CD4-positive, alpha-beta T cell (primary cell): ENCODE measurements around the gene ASTN2. TPM values are rescaled to one million over a fixed set of nuclear protein-coding genes. Genes with fewer than 3 reads are reported as not detected.

Experiments used
- ATAC-seq: fragments of 200-7000 bp; cut with Tn5 transposase; one replicate; pipeline ENCODE4 v1.10.0; 2022; ENCODE audit warnings: mild to moderate bottlenecking; ENCODE audit not compliant: poor library complexity
- CTCF ChIA-PET: fragments of 350-600 bp; sonication (Branson Sonifier 250); formaldehyde crosslinking; loops from one replicate; lab custom pipeline; 2021; ENCODE audit warnings: antibody characterized with exemption, inconsistent platforms; lab: Charles Lee
- POLR2A ChIA-PET: fragments of 350-600 bp; sonication (Branson Sonifier 250); formaldehyde crosslinking; loops from one replicate; lab custom pipeline; 2021; ENCODE audit warnings: antibody characterized with exemption, inconsistent platforms; lab: Charles Lee
- DNase-seq, 14 experiments: peaks; one replicate each; pipeline ENCODE4 v3.0.0-alpha.2; 2013 to 2020; ENCODE audit warnings: mixed read lengths in 2 of 14
- H3K27ac ChIP-seq, 2 donors: one replicate each; pipeline versions ENCODE4 v1.5.1 to v1.7.0; 2013; ENCODE audit warnings: low read length in 2 of 2, low read depth in 1 of 2, mild to moderate bottlenecking in 1 of 2
- H3K27me3 ChIP-seq, 2 experiments: 1 replicate in 1 of 2; 2 replicates in 1 of 2; pipeline versions ENCODE4 v1.6.1 to v1.7.0; 2013; ENCODE audit warnings: low read length in 2 of 2, control low read depth in 1 of 2, mild to moderate bottlenecking in 1 of 2, moderate library complexity in 1 of 2; ENCODE audit not compliant: insufficient read depth in 2 of 2, control insufficient read depth in 1 of 2
- H3K36me3 ChIP-seq: one replicate; pipeline ENCODE4 v1.6.1; 2013; ENCODE audit warnings: low read length, control low read depth; ENCODE audit not compliant: insufficient read depth
- H3K4me1 ChIP-seq: one replicate; pipeline ENCODE4 v1.6.1; 2013; ENCODE audit warnings: low read length, control low read depth; ENCODE audit not compliant: insufficient read depth
- H3K4me3 ChIP-seq: one replicate; pipeline ENCODE4 v1.5.1; 2013; ENCODE audit warnings: mild to moderate bottlenecking, low read length, moderate library complexity
- H3K9me3 ChIP-seq, 2 experiments: 1 replicate in 1 of 2; 2 replicates in 1 of 2; pipeline versions ENCODE4 v1.6.1 to v1.7.0; 2013; ENCODE audit warnings: low read length in 2 of 2, mild to moderate bottlenecking in 2 of 2, control low read depth in 1 of 2, moderate library complexity in 1 of 2; ENCODE audit not compliant: control insufficient read depth in 1 of 2, insufficient read depth in 1 of 2
- H3K27ac Mint-ChIP-seq: one replicate; pipeline ENCODE4 v1.8.0; 2020; ENCODE audit warnings: mixed read lengths
- H3K27me3 Mint-ChIP-seq: one replicate; pipeline ENCODE4 v1.8.0; 2021; ENCODE audit warnings: mixed read lengths
- H3K36me3 Mint-ChIP-seq: one replicate; pipeline ENCODE4 v1.8.0; 2021; ENCODE audit warnings: low read depth, mixed read lengths
- H3K4me1 Mint-ChIP-seq: one replicate; pipeline ENCODE4 v1.8.0; 2021; ENCODE audit warnings: low read depth, mixed read lengths
- H3K4me3 Mint-ChIP-seq: one replicate; pipeline ENCODE4 v1.8.0; 2020; ENCODE audit warnings: mild to moderate bottlenecking, mixed read lengths
- H3K9me3 Mint-ChIP-seq: one replicate; pipeline ENCODE4 v1.8.0; 2020; ENCODE audit warnings: mixed read lengths
- CTCF ChIP-seq: fragments of 200-600 bp; IDR thresholded peaks from one replicate; pipeline ENCODE4 v1.8.0; 2022; ENCODE audit warnings: antibody characterized with exemption, mild to moderate bottlenecking
- intact Hi-C, 2 experiments: fragments of 100-400 bp; cut with DNase I in 1 of 2; cut with micrococcal nuclease in 1 of 2; formaldehyde crosslinking; loops; one replicate each; pipeline versions ENCODE4 v1.15.1 to v1.9.0; 2023 to 2025; cut with DNase I, micrococcal nuclease
- total RNA-seq, 174 experiments: library from RNA in 2 of 174; stranded (reverse) in 2 of 174; gene quantifications; one replicate each; pipeline ENCODE4 v1.2.3 and lab custom pipeline; 2021 to 2026

Gene ASTN2
- total RNA-seq, 2 experiments from 2014 or later = 2.3 to 2.4 TPM

GRCh38 chr9:117387422-117387821, 27.4 kb downstream of the ASTN2 start:
- Histone ChIP-seq H3K9me3 (peaks cover 0 to 8% of the 10 kb centered on the region in 2 experiments), H3K27ac (no peak overlapping the region), H3K36me3 (no peaks in the 10 kb centered on the region), H3K27me3 (no peaks in the 10 kb centered on the region), H3K4me1 (no peaks in the 10 kb centered on the region), H3K4me3 (no peak overlapping the region)
- Mint-ChIP-seq H3K36me3 (no peaks in the 10 kb centered on the region), H3K4me3 (no peak overlapping the region), H3K27ac (no peak overlapping the region), H3K27me3 (no peaks in the 10 kb centered on the region), H3K4me1 (no peaks in the 10 kb centered on the region), H3K9me3 (peaks cover 3% of the 10 kb centered on the region)
- intact Hi-C loops = no loop called here
- CTCF ChIA-PET = no interaction called here
- ATAC-seq = no peak
- POLR2A ChIA-PET = no interaction called here
- TF ChIP-seq CTCF = no peak
- DNase-seq = no peak

- CTCF ChIA-PET = no interaction called here
- H3K36me3 ChIP-seq = no peaks in the 10 kb centered on the region
- intact Hi-C loops = no loop called here
- no peaks in the 10 kb centered on the region for H3K27me3 ChIP-seq
- peaks cover 0 to 12% of the 10 kb centered on the region in 2 experiments for H3K9me3 ChIP-seq
- H3K36me3 Mint-ChIP-seq = no peaks in the 10 kb centered on the region
- DNase-seq = no peak
- H3K4me1 Mint-ChIP-seq = no peaks in the 10 kb centered on the region
- H3K27ac Mint-ChIP-seq = no peak overlapping the region
- H3K27ac ChIP-seq = no peak overlapping the region
- no peak overlapping the region for H3K4me3 Mint-ChIP-seq
- peaks cover 9% of the 10 kb centered on the region for H3K9me3 Mint-ChIP-seq
- POLR2A ChIA-PET = no interaction called here
- no peak for TF ChIP-seq CTCF
- H3K27me3 Mint-ChIP-seq = no peaks in the 10 kb centered on the region
- H3K4me3 ChIP-seq = no peak overlapping the region
- ATAC-seq = no peak
- H3K4me1 ChIP-seq = no peaks in the 10 kb centered on the region
Measured at GRCh38 chr9:117379341-117379740, 35.5 kb downstream of the ASTN2 start.

GRCh38 chr9:117377046-117377445, 37.8 kb downstream of the ASTN2 start:
- H3K9me3 ChIP-seq = peaks cover 0 to 7% of the 10 kb centered on the region in 2 experiments
- Mint-ChIP-seq H3K27ac (no peak overlapping the region), H3K27me3 (no peaks in the 10 kb centered on the region), H3K4me3 (no peak overlapping the region), H3K4me1 (no peaks in the 10 kb centered on the region), H3K36me3 (no peaks in the 10 kb centered on the region), H3K9me3 (peaks cover 6% of the 10 kb centered on the region)
- no peak overlapping the region for H3K27ac ChIP-seq
- no peak overlapping the region for H3K4me3 ChIP-seq
- no peak for ATAC-seq
- intact Hi-C loops = no loop called here
- no peaks in the 10 kb centered on the region for H3K4me1 ChIP-seq
- ChIA-PET POLR2A (no interaction called here), CTCF (no interaction called here)
- no peaks in the 10 kb centered on the region for H3K36me3 ChIP-seq
- DNase-seq = no peak
- H3K27me3 ChIP-seq = no peaks in the 10 kb centered on the region
- TF ChIP-seq CTCF = no peak
